ENCODE measurements around the gene ACY1.

The ACY1 gene

DNA sequence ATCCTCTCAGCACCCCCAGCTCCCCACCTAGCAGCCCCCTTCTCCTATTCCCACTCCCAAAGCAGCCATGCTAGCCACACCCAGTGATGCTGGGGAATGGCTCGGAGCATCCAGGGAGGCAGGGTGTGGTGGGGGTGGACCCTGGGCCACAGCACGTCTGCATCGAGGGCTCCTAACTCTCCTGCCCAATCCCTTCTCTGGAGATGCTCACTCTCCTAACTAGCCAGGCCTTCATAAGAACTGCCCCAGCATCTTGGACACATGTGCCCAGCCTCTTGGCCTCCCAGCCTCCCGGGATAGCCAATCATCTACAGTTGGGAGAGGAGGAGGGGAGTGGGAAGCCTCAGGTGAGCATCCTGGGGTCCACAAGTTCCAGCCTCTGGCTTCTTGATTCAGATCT lies 18.8 kb upstream of the ACY1 start:
- Histone ChIP-seq H3K4me2 (ENCODE audit: low read depth, low read length) (no peak overlapping the region), H3K79me2 (ENCODE audit: low read length) (no peaks in the 10 kb centered on the region), H3K27ac (ENCODE audit: low read length) (no peak overlapping the region), H3K36me3 (replicated peaks; ENCODE audit: insufficient read depth, low read length) (no peaks in the 10 kb centered on the region), H3K9ac (ENCODE audit: low read length) (no peak overlapping the region), H3K4me3 (ENCODE audit: low read length) (no peak overlapping the region), H3K27me3 (replicated peaks; ENCODE audit: insufficient read depth, low read length) (no peaks in the 10 kb centered on the region), H2AFZ (ENCODE audit: low read length) (no peak overlapping the region), H3K9me3 (replicated peaks; ENCODE audit: insufficient read depth, low read length) (no peaks in the 10 kb centered on the region), H3K9me2 (replicated peaks; ENCODE audit: insufficient read depth, low read length) (no peaks in the 10 kb centered on the region), H3F3A (ENCODE audit: insufficient read depth, low read length) (peaks cover 3% of the 10 kb centered on the region; the same call in 1 of the 2 replicates), H4K20me1 (ENCODE audit: insufficient read depth, low read length) (no peaks in the 10 kb centered on the region), H3K4me1 (ENCODE audit: low read length) (0 out of 2 replicates have a peak, but pooled peaks cover 4% of the 10 kb centered on the region)
- DNase-seq: no peak
- TF ChIP-seq EZH2phosphoT487 (IDR thresholded peaks at IDR 0.05; ENCODE audit: low read length) (no peak), EZH2 (optimal IDR thresholded peaks at IDR 0.05; ENCODE audit: low read depth, low read length) (no peak)
- TF ChIP-seq, protein P1, sequence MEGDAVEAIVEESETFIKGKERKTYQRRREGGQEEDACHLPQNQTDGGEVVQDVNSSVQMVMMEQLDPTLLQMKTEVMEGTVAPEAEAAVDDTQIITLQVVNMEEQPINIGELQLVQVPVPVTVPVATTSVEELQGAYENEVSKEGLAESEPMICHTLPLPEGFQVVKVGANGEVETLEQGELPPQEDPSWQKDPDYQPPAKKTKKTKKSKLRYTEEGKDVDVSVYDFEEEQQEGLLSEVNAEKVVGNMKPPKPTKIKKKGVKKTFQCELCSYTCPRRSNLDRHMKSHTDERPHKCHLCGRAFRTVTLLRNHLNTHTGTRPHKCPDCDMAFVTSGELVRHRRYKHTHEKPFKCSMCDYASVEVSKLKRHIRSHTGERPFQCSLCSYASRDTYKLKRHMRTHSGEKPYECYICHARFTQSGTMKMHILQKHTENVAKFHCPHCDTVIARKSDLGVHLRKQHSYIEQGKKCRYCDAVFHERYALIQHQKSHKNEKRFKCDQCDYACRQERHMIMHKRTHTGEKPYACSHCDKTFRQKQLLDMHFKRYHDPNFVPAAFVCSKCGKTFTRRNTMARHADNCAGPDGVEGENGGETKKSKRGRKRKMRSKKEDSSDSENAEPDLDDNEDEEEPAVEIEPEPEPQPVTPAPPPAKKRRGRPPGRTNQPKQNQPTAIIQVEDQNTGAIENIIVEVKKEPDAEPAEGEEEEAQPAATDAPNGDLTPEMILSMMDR (IDR thresholded peaks at IDR 0.05; ENCODE audit: low read length): no peak

DNA sequence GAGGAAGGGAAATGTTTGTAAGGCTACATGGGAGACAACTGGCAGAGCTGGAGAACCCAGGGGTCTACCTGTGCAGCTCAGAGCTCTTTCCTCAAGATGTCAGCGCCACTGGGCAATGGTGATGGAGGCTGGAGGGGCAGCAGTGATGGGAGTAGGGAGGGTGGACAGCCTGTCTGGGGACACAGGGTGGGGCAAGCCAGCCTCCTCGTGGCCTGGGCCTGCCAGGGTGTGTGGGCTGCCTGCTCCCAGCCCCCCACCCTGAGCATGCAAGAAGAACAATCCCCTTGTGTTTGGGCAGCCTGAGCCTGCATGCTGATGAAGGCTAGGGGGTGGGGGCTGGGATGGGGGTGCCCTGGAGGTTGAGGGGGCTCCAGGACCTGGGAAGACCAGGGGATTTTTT lies 17.3 kb upstream of the ACY1 start:
- DNase-seq: no peak
- TF ChIP-seq, protein P1 (IDR thresholded peaks at IDR 0.05; ENCODE audit: low read length): no peak
- TF ChIP-seq EZH2phosphoT487 (IDR thresholded peaks at IDR 0.05; ENCODE audit: low read length): no peak
- no peak for TF ChIP-seq EZH2 (optimal IDR thresholded peaks at IDR 0.05; ENCODE audit: low read depth, low read length)
- Histone ChIP-seq H3K9ac (ENCODE audit: low read length) (no peak overlapping the region), H3K9me2 (replicated peaks; ENCODE audit: insufficient read depth, low read length) (no peaks in the 10 kb centered on the region), H3K4me2 (ENCODE audit: low read depth, low read length) (no peak overlapping the region), H3K4me1 (ENCODE audit: low read length) (0 out of 2 replicates have a peak, but pooled peaks cover 4% of the 10 kb centered on the region), H3K79me2 (ENCODE audit: low read length) (no peaks in the 10 kb centered on the region), H2AFZ (ENCODE audit: low read length) (no peak overlapping the region), H3K9me3 (replicated peaks; ENCODE audit: insufficient read depth, low read length) (no peaks in the 10 kb centered on the region), H3K4me3 (ENCODE audit: low read length) (no peak overlapping the region), H4K20me1 (ENCODE audit: insufficient read depth, low read length) (no peaks in the 10 kb centered on the region), H3K27me3 (replicated peaks; ENCODE audit: insufficient read depth, low read length) (no peaks in the 10 kb centered on the region), H3K36me3 (replicated peaks; ENCODE audit: insufficient read depth, low read length) (no peaks in the 10 kb centered on the region), H3K27ac (ENCODE audit: low read length) (no peak overlapping the region), H3F3A (ENCODE audit: insufficient read depth, low read length) (peaks cover 3% of the 10 kb centered on the region; the same call in 1 of the 2 replicates)

DNA sequence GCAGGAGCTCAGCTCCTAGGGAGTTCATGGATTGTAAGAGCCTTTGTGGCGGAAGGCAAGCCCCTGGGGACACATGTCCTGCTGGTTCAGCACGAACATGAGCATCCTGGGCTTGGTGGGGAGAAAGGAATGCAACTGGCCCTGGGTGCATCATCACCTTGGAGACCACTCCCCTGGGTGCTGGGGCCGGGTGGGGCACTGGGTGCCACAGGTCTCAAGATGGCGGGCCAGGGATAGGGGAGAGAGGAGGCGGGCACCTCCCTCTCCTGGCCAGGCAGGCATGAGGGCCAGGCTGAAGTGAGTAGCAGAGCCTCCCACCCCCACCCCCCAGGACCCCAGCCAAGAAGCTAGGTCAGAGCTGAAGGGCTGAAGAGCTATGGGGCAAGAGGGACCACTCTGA lies 16.8 kb upstream of the ACY1 start:
- peak overlapping the region; percentile 63; the same call in 1 of the 2 replicates for H3K9ac ChIP-seq (ENCODE audit: low read length)
- H3K4me2 ChIP-seq (ENCODE audit: low read depth, low read length): peak overlapping the region; percentile 80
- no peak for TF ChIP-seq EZH2phosphoT487 (IDR thresholded peaks at IDR 0.05; ENCODE audit: low read length)
- TF ChIP-seq, protein P1 (IDR thresholded peaks at IDR 0.05; ENCODE audit: low read length): no peak
- no peak for TF ChIP-seq EZH2 (optimal IDR thresholded peaks at IDR 0.05; ENCODE audit: low read depth, low read length)
- no peaks in the 10 kb centered on the region for H4K20me1 ChIP-seq (ENCODE audit: insufficient read depth, low read length)
- H3K36me3 ChIP-seq (replicated peaks; ENCODE audit: insufficient read depth, low read length): no peaks in the 10 kb centered on the region
- DNase-seq: no peak
- H2AFZ ChIP-seq (ENCODE audit: low read length): peak overlapping the region; percentile 85; the same call in 1 of the 2 replicates
- no peak overlapping the region for H3K27ac ChIP-seq (ENCODE audit: low read length)
- H3K9me3 ChIP-seq (replicated peaks; ENCODE audit: insufficient read depth, low read length): no peaks in the 10 kb centered on the region
- H3F3A ChIP-seq (ENCODE audit: insufficient read depth, low read length): peaks cover 3% of the 10 kb centered on the region; the same call in 1 of the 2 replicates
- H3K27me3 ChIP-seq (replicated peaks; ENCODE audit: insufficient read depth, low read length): no peaks in the 10 kb centered on the region
- H3K4me3 ChIP-seq (ENCODE audit: low read length): peak overlapping the region; percentile 69
- H3K4me1 ChIP-seq (ENCODE audit: low read length): 0 out of 2 replicates have a peak, but pooled peaks cover 4% of the 10 kb centered on the region
- no peaks in the 10 kb centered on the region for H3K9me2 ChIP-seq (replicated peaks; ENCODE audit: insufficient read depth, low read length)
- no peaks in the 10 kb centered on the region for H3K79me2 ChIP-seq (ENCODE audit: low read length)

Measured in MM.1S (cell line).